Measurements from ENCODE around the gene SYCP2L.
"Not testable (repeated sequence)": the region's sequence is repeated elsewhere in the genome, so short reads cannot be mapped to it uniquely, and the experiment has no call there.

SYCP2L gene

GRCh38 chr6:10886691-10887502 lies at the start of gene SYCP2L:
Gene SYCP2L, plus strand, starts transcription at chr6:10887052. Its CDS starts 75 bp downstream, at chr6:10887127.
- H3K9me3 ChIP-seq (ENCODE audit: control insufficient read depth in 2 of 2, low read length in 2 of 2), result no peaks in the 10 kb centered on the region
- H3K9ac ChIP-seq (ENCODE audit: low read length in 2 of 2), result no peak within 1 kb of the TSS
- H3K36me3 ChIP-seq (ENCODE audit: control insufficient read depth in 2 of 2, insufficient read depth in 2 of 2, low read length in 2 of 2), result no peaks in the 10 kb centered on the region
- peak within 1 kb of the TSS; percentile 35 to 55 for H3K4me3 ChIP-seq (ENCODE audit: low read length in 2 of 2)
- peaks cover 35 to 51% of the 10 kb centered on the region in 2 donors for H3K27me3 ChIP-seq (ENCODE audit: control insufficient read depth in 1 of 2, insufficient read depth in 2 of 2, low read length in 2 of 2)
- peaks cover 11% of the 10 kb centered on the region for H3K4me1 ChIP-seq (ENCODE audit: control insufficient read depth, insufficient read depth, low read length)
- H3K27ac ChIP-seq (ENCODE audit: low read length), result no peak within 1 kb of the TSS

- Histone ChIP-seq H3K27me3 (ENCODE audit: control insufficient read depth in 1 of 2, insufficient read depth in 2 of 2, low read length in 2 of 2) (peaks cover 18 to 29% of the 10 kb centered on the region in 2 donors), H3K9ac (ENCODE audit: low read length in 2 of 2) (peak overlapping the region in 1 of 2 donors; percentile 29), H3K27ac (ENCODE audit: low read length) (no peak overlapping the region), H3K36me3 (ENCODE audit: control insufficient read depth in 2 of 2, insufficient read depth in 2 of 2, low read length in 2 of 2) (no peaks in the 10 kb centered on the region), H3K4me3 (ENCODE audit: low read length in 2 of 2) (peak overlapping the region; percentile 51 to 75), H3K4me1 (ENCODE audit: control insufficient read depth, insufficient read depth, low read length) (peaks cover 9% of the 10 kb centered on the region), H3K9me3 (ENCODE audit: control insufficient read depth in 2 of 2, low read length in 2 of 2) (no peaks in the 10 kb centered on the region)
Observed at GRCh38 chr6:10837622-10837994, 49.2 kb upstream of the SYCP2L start.

- Histone ChIP-seq H3K27ac (ENCODE audit: low read length) (no peak within 1 kb of the TSS), H3K9me3 (ENCODE audit: control insufficient read depth in 2 of 2, low read length in 2 of 2) (no peaks in the 10 kb centered on the region), H3K9ac (ENCODE audit: low read length in 2 of 2) (peak within 1 kb of the TSS; percentile 29 to 42), H3K36me3 (ENCODE audit: control insufficient read depth in 2 of 2, insufficient read depth in 2 of 2, low read length in 2 of 2) (no peaks in the 10 kb centered on the region), H3K4me3 (ENCODE audit: low read length in 2 of 2) (peak within 1 kb of the TSS; percentile 51 to 75), H3K27me3 (ENCODE audit: control insufficient read depth in 1 of 2, insufficient read depth in 2 of 2, low read length in 2 of 2) (peaks cover 18 to 29% of the 10 kb centered on the region in 2 donors), H3K4me1 (ENCODE audit: control insufficient read depth, insufficient read depth, low read length) (peaks cover 9% of the 10 kb centered on the region)
Observed at GRCh38 chr6:10837995-10838793, 48.7 kb upstream of the SYCP2L start, which contains the start of gene MAK. Gene MAK, minus strand, starts transcription at chr6:10838539. Its CDS starts 7,891 bp downstream, at chr6:10830648.

DNA sequence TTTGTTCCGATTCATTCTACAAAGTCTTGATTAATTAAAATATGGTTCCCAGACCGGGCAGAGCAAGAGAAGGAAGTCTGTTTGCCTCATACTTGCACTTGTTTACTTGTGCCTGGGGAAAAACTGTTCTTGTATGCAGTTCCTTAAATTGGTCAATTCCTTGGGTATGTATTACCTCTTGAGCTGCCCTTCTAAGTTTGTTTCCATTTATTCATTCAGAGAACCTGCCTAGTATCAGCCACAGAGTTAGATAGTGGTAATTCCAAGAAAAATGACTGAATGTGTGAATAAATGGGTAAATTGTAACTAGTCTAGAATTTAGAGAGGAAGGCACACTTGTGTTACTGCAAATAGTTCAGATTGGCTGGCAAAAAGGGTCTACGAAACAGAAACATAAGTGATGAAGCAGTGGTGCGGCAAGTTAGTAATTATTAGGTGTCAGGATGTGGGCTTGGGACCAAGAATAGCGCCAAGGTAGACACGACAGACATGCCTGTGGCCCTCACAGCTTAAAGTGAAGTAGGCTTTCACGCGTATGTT lies 48.0 kb upstream of the SYCP2L start:
- H3K36me3 ChIP-seq (ENCODE audit: control insufficient read depth in 2 of 2, insufficient read depth in 2 of 2, low read length in 2 of 2), result no peaks in the 10 kb centered on the region
- peaks cover 9% of the 10 kb centered on the region for H3K4me1 ChIP-seq (ENCODE audit: control insufficient read depth, insufficient read depth, low read length)
- peak overlapping the region; percentile 51 to 75 for H3K4me3 ChIP-seq (ENCODE audit: low read length in 2 of 2)
- no peak overlapping the region for H3K27ac ChIP-seq (ENCODE audit: low read length)
- no peaks in the 10 kb centered on the region for H3K9me3 ChIP-seq (ENCODE audit: control insufficient read depth in 2 of 2, low read length in 2 of 2)
- H3K9ac ChIP-seq (ENCODE audit: low read length in 2 of 2), result no peak overlapping the region
- peaks cover 18 to 29% of the 10 kb centered on the region in 2 donors for H3K27me3 ChIP-seq (ENCODE audit: control insufficient read depth in 1 of 2, insufficient read depth in 2 of 2, low read length in 2 of 2)

- H3K4me3 ChIP-seq (ENCODE audit: low read length in 2 of 2), result no peak overlapping the region
- no peaks in the 10 kb centered on the region for H3K4me1 ChIP-seq (ENCODE audit: control insufficient read depth, insufficient read depth, low read length)
- no peaks in the 10 kb centered on the region for H3K9me3 ChIP-seq (ENCODE audit: control insufficient read depth in 2 of 2, low read length in 2 of 2)
- H3K27me3 ChIP-seq (ENCODE audit: control insufficient read depth in 1 of 2, insufficient read depth in 2 of 2, low read length in 2 of 2), result peaks cover 0 to under 1% of the 10 kb centered on the region in 2 donors
- no peak overlapping the region for H3K9ac ChIP-seq (ENCODE audit: low read length in 2 of 2)
- H3K36me3 ChIP-seq (ENCODE audit: control insufficient read depth in 2 of 2, insufficient read depth in 2 of 2, low read length in 2 of 2), result no peaks in the 10 kb centered on the region
- no peak overlapping the region for H3K27ac ChIP-seq (ENCODE audit: low read length)
Observed at GRCh38 chr6:10843554-10843953, 43.3 kb upstream of the SYCP2L start.

DNA sequence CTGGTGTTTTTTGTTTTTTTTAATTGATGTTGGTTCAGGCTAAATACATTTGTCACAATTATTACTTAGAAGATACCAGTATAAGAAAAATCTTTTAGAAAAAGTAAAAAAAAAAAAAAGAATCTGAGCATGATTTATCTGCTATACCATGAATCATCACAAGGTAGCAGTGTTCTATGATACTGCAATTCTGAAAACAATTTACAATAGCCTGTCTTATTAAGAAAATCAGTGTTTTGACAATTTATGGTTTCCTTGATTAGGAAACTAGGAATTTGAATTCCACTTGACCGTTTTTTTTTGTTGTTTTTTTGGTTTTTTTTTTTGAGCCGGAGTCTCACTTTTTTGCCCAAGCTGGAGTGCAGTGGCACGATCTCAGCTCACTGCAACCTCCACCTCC lies 39.2 kb upstream of the SYCP2L start:
- Histone ChIP-seq H3K27ac (ENCODE audit: low read length) (no peak overlapping the region), H3K9me3 (ENCODE audit: control insufficient read depth in 2 of 2, low read length in 2 of 2) (no peaks in the 10 kb centered on the region), H3K36me3 (ENCODE audit: control insufficient read depth in 2 of 2, insufficient read depth in 2 of 2, low read length in 2 of 2) (no peaks in the 10 kb centered on the region), H3K4me1 (ENCODE audit: control insufficient read depth, insufficient read depth, low read length) (no peaks in the 10 kb centered on the region), H3K4me3 (ENCODE audit: low read length in 2 of 2) (no peak overlapping the region), H3K27me3 (ENCODE audit: control insufficient read depth in 1 of 2, insufficient read depth in 2 of 2, low read length in 2 of 2) (no peaks in the 10 kb centered on the region), H3K9ac (ENCODE audit: low read length in 2 of 2) (no peak overlapping the region)

DNA sequence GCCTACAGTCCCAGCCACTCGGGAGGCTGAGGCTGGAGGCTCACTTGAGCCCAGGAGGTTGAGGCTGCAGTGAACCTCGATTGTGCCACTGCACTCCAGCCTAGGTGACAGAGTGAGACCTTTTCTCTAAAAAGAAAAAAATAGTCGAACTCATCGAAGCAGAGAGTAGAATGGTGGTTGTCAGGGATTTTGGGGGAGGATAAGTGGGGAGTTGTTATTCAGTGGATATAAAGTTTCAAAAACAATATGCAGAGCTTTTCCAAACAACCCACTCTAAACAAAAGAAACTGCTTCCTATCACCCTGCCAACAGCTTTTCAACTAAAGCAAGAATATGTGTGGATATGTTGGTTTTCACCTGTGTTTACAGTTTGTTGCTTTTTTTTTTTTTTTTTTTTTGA lies 37.0 kb upstream of the SYCP2L start:
- Histone ChIP-seq H3K27me3 (ENCODE audit: control insufficient read depth in 1 of 2, insufficient read depth in 2 of 2, low read length in 2 of 2) (no peaks in the 10 kb centered on the region), H3K27ac (ENCODE audit: low read length) (no peak overlapping the region), H3K9me3 (ENCODE audit: control insufficient read depth in 2 of 2, low read length in 2 of 2) (no peaks in the 10 kb centered on the region), H3K4me1 (ENCODE audit: control insufficient read depth, insufficient read depth, low read length) (no peaks in the 10 kb centered on the region), H3K9ac (ENCODE audit: low read length in 2 of 2) (no peak overlapping the region), H3K36me3 (ENCODE audit: control insufficient read depth in 2 of 2, insufficient read depth in 2 of 2, low read length in 2 of 2) (no peaks in the 10 kb centered on the region), H3K4me3 (ENCODE audit: low read length in 2 of 2) (no peak overlapping the region)

DNA sequence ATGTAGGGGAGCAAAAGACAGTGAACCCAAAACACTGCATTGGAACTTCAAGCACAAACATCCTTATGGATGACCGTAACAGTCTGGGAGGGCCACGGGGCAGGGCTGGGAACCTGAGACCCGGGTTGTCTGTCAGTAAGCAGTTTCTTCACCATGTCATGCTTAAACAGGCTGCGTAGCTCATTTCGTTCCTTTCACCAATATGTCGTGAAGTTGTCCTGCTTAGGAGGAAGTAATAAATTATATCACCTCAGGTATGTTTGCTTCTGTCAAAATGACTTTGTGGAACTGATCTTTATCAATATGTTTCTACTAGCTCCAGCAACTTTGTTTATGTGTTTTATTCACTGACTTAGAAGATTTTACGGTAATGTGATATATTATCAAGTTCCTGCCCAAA lies 36.1 kb upstream of the SYCP2L start:
- Histone ChIP-seq H3K36me3 (ENCODE audit: control insufficient read depth in 2 of 2, insufficient read depth in 2 of 2, low read length in 2 of 2) (no peaks in the 10 kb centered on the region), H3K27me3 (ENCODE audit: control insufficient read depth in 1 of 2, insufficient read depth in 2 of 2, low read length in 2 of 2) (no peaks in the 10 kb centered on the region), H3K9me3 (ENCODE audit: control insufficient read depth in 2 of 2, low read length in 2 of 2) (no peaks in the 10 kb centered on the region), H3K4me1 (ENCODE audit: control insufficient read depth, insufficient read depth, low read length) (no peaks in the 10 kb centered on the region), H3K4me3 (ENCODE audit: low read length in 2 of 2) (no peak overlapping the region), H3K9ac (ENCODE audit: low read length in 2 of 2) (no peak overlapping the region), H3K27ac (ENCODE audit: low read length) (no peak overlapping the region)

GRCh38 chr6:10852361-10852960 lies 34.4 kb upstream of the SYCP2L start:
- Histone ChIP-seq H3K9me3 (ENCODE audit: control insufficient read depth in 2 of 2, low read length in 2 of 2) (no peaks in the 10 kb centered on the region), H3K27me3 (ENCODE audit: control insufficient read depth in 1 of 2, insufficient read depth in 2 of 2, low read length in 2 of 2) (no peaks in the 10 kb centered on the region), H3K27ac (ENCODE audit: low read length) (no peak overlapping the region), H3K9ac (ENCODE audit: low read length in 2 of 2) (no peak overlapping the region), H3K4me1 (ENCODE audit: control insufficient read depth, insufficient read depth, low read length) (no peaks in the 10 kb centered on the region), H3K4me3 (ENCODE audit: low read length in 2 of 2) (no peak overlapping the region), H3K36me3 (ENCODE audit: control insufficient read depth in 2 of 2, insufficient read depth in 2 of 2, low read length in 2 of 2) (no peaks in the 10 kb centered on the region)

- not testable (repeated sequence) for H3K9ac ChIP-seq (ENCODE audit: low read length in 2 of 2); H3K9me3 ChIP-seq (ENCODE audit: control insufficient read depth in 2 of 2, low read length in 2 of 2); H3K27me3 ChIP-seq (ENCODE audit: control insufficient read depth in 1 of 2, insufficient read depth in 2 of 2, low read length in 2 of 2); H3K4me1 ChIP-seq (ENCODE audit: control insufficient read depth, insufficient read depth, low read length); H3K27ac ChIP-seq (ENCODE audit: low read length); H3K36me3 ChIP-seq (ENCODE audit: control insufficient read depth in 2 of 2, insufficient read depth in 2 of 2, low read length in 2 of 2); H3K4me3 ChIP-seq (ENCODE audit: low read length in 2 of 2)
Observed at GRCh38 chr6:10853849-10854300, 33.0 kb upstream of the SYCP2L start.

Measured in stomach smooth muscle (tissue), 2 donors.